Measurements from ENCODE around the gene SYNGR1. TPM values are rescaled to one million over a fixed set of nuclear protein-coding genes. Genes with fewer than 3 reads are reported as not detected.
A peak's percentile ranks its signal among the peaks of the same experiment; 100 is the strongest.

The SYNGR1 gene
- total RNA-seq, 1 donor from 2014 or later: 20.0 TPM

- no peak for DNase-seq
Observed at GRCh38 chr22:39371732-39372131, 21.9 kb downstream of the SYNGR1 start.

GRCh38 chr22:39374191-39374590, 24.4 kb downstream of the SYNGR1 start:
- DNase-seq: no peak

DNA sequence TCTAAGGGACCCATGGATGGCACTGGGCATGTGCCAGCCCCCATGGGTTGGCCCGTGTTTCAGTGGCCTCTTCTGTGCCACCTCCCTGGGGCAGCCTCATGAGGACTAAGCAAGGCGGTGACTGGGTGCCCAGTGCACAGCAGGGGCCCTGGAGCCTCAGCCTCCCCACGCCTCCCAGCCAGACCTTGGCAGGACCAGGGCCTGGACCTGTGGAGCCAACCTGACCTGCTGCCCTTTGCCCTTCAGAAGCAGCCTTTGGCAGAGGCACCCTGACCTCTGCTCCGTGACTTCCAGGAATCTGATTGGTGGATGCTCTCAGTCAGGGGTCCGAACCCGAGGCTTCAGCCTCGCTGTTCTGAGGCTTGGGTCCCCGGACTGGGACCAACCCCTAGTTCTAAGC, 25.0 kb downstream of the SYNGR1 start:
- no peak for DNase-seq

GRCh38 chr22:39375646-39376045, 25.9 kb downstream of the SYNGR1 start:
- DNase-seq: no peak

DNA sequence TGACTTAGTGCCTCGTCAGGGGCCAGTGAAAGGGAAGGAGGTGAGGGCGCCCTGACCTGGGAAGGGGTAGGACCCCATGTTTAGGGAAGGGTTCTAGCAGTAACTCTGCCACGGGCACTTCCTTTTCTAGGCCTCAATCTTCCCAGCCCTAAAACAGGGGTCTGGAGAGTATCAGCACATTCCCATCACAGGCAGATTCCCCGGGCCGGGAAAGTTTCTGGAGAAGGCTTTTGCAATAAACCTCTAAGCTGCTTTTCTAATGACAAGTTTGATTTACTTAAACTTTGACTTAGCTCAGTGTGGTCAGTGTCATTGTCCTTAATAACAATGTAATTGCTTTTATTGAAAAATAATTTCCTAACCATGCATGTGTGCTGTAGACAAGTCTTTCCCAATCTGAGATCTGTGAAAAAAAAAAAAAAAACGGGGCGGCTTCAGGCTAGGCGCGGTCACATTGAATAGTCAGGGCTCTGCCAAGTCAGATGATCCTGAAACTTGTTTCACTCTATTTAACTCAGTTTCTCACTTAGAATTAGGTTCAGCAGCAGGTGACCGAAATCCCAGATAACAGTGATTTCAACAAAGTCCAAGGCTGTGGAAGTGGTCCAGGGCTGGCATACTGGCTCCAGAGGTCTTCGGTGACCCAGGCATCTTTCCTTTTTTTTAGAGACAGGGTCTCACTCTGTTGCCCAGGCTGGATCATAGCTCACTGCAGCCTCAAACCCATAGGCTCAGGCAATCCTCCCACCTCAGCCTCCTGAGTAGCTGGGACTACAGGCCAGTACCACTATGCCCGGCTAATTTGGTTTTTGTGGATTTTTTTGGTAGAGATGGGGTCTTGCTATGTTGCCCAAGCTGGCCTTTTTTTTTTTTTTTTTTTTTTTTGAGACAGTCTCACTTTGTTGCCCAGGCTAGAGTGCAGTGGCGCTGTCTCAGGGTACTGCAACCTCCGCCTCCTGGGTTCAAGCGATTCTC, 30.3 kb downstream of the SYNGR1 start:
- DNase-seq: no peak

- DNase-seq: no peak
Observed at GRCh38 chr22:39381009-39381755, 31.4 kb downstream of the SYNGR1 start.

DNA sequence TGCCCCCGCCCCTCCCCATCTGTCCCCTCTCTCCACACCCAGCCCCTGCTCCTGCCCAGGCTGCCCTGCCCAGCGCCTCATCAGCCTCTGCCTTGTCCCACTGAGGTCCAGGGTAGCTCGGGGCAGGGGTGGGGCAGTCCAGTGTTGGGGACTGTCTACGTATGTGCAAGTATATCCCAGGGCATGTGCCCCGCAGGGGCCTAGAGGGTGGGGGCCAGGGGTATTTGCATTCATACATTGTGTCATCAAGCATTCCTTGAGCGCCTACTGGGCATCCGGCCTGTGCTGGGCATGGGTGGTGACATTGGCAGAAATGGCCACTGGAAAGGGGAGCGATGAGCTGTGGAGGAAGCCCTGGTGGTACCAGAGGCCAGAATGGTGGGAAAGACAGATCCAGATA, 32.1 kb downstream of the SYNGR1 start:
- no peak for DNase-seq

- DNase-seq: no peak
Observed at GRCh38 chr22:39382410-39382809, 32.6 kb downstream of the SYNGR1 start.

DNA sequence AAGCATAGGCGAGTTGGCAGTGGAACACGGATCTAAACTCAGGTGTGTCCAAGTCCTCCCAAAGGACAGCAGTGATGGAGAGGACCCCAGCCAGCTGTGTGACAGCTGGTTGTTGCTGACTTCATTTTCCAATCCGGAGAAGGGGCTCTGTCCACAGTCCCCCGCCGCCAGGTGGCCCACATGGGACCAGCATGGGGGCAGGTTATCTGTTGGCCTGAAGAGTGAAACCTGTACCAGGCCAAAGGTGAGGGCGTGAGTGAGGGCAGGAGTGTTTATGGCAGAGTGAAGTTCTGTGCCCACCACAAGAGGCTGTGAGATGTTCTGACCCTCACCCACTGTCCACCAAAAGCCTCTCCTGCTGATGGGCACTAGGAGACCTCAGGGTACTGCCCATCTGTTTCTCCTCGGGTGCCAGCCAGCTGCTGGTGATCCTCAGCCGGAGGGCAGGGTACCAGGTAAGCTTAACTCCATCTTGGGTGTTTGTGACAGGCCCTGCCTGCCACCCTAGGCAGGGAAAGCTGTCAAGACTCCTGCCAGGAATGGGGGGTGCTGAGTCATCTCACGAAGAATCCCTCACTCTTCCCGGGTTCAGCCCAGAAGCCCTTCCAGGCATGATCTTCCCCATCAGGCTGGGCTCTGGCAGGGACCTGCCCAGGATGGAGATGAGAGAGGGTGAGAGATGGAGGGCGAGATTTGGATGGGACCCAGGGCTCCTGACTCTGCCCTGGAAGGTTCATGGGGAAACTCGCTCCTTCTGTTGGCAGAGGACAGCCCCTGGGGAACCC, 34.2 kb downstream of the SYNGR1 start:
- DNase-seq: no peak

GRCh38 chr22:39384750-39385480, 35.1 kb downstream of the SYNGR1 start:
- peak; percentile 30 for DNase-seq

- peak; percentile 89 for DNase-seq
Observed at GRCh38 chr22:39388261-39389011, 38.6 kb downstream of the SYNGR1 start.

GRCh38 chr22:39389420-39389819, 39.6 kb downstream of the SYNGR1 start:
- no peak for DNase-seq

GRCh38 chr22:39392341-39392948, 42.7 kb downstream of the SYNGR1 start:
- DNase-seq: no peak

GRCh38 chr22:39395936-39396796, 46.4 kb downstream of the SYNGR1 start:
- DNase-seq: no peak

DNA sequence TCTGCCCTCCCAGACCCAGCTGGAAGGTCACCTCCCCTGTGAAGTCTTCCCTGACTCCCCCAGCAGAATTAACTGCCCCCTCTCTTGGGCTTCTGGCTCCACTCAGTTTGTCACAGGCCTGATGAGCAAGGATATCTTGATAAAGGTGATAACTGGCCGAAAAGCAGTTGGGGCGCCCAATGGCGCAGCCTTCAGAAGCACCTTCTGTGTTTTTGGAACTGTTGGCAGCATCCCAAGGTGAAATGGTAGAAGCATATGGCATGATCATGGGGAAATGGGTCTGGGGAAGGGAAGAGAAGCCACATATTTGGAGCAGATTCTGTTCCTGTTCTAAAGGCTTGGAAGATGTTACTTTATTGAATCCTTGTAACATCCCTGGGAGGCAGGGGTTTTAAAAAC, 47.0 kb downstream of the SYNGR1 start:
- no peak for DNase-seq

GRCh38 chr22:39401301-39401631, 51.5 kb downstream of the SYNGR1 start:
- DNase-seq: no peak

DNA sequence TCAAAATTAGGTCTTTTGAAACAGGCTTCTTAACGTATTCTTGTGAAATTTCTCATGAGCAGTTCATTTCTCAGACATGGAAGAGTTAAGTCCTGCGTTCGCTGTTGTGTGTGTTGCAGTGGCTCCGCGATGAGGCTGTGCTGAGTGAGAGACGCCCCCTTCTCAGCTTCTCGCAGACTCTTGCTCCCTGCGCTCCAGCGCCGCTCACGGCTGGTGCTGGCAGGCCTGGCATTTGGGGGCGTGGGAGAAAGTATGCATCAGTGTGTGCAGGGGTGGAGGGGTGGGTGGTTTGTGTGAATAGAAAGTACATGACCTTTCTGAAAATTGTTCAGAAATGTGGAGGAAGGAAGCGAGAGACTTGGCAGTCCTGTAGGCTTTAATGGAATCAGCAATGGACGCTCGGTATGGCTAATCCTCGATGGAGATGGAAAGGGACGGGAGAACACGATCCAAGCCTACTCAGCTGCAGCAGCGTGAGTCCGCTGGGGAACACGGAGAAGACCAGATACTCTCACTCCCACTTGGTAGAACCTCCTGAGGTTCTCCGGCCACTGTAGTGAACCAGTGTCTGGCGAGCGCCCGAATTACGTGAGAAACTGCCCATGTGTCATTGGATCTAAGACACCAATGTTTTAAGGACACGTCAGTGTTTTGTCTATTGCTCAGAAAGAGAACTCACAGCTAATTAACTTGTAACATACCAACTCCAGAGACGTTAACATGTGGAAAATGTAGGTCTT, 55.7 kb downstream of the SYNGR1 start:
- DNase-seq: peak; percentile 73

DNA sequence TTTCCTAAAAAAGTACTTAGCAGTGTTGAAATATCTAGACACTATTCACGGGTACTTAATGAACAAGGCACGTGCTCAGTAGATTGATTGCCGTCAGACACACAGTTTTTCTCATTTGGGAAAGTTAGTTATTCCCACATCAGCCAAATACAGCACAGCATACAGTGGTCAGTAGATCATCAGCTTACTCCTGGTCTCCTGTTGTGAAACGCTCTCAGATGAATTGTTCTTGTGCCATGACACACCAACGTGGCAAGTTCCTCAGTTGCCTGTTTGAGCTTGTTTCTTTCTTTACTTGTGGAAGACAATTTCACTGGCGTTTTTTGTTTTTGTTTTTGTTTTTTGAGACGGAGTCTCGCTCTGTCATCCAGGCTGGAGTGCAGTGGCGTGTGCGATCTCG, 58.4 kb downstream of the SYNGR1 start:
- DNase-seq: no peak

GRCh38 chr22:39408807-39409206, 59.0 kb downstream of the SYNGR1 start:
- no peak for DNase-seq
